H1 (cell line): ENCODE results near the gene RELA. TPM values are rescaled to one million over a fixed set of nuclear protein-coding genes. Genes with fewer than 3 reads are reported as not detected.

Source experiments
- CTCF ChIA-PET: fragments of 300-600 bp; sonication (Branson Sonifier 250); formaldehyde crosslinking; loops from one replicate; lab custom pipeline; 2021; ENCODE audit not compliant: partially characterized antibody; lab: Charles Lee
- POLR2A ChIA-PET: fragments of 300-600 bp; sonication (Branson Sonifier 250); formaldehyde crosslinking; loops from one replicate; lab custom pipeline; 2021; ENCODE audit warnings: inconsistent platforms; ENCODE audit not compliant: partially characterized antibody; lab: Charles Lee
- DNase-seq, 2 experiments: peaks; one replicate each; pipeline versions ENCODE4 v3.0.0 to v3.0.0-alpha.2; 2010 to 2022; ENCODE audit warnings: low spot score in 2 of 2, low read depth in 1 of 2, mixed read lengths in 1 of 2
- FAIRE-seq: peaks from 2 replicates; lab custom pipeline; 2011; peaks lifted over from hg19 to GRCh38; lab: Jason Lieb, UNC
- H2AFZ ChIP-seq: 2 replicates; pipeline ENCODE4 v1.8.1; 2012; ENCODE audit warnings: low read length, inconsistent platforms
- H2AK5ac ChIP-seq: 2 replicates; pipeline ENCODE4 v1.6.1; 2013; ENCODE audit warnings: low read depth, low read length
- H2BK120ac ChIP-seq: replicated peaks from 2 replicates; pipeline ENCODE3; 2013; ENCODE audit warnings: low read depth, low read length, inconsistent platforms
- H2BK12ac ChIP-seq: 2 replicates; pipeline ENCODE4 v1.6.1; 2013; ENCODE audit warnings: low read depth, low read length
- H2BK15ac ChIP-seq: 2 replicates; pipeline ENCODE4 v1.6.1; 2013; ENCODE audit warnings: low read length
- H2BK20ac ChIP-seq: 2 replicates; pipeline ENCODE4 v1.6.1; 2013; ENCODE audit warnings: low read length
- H2BK5ac ChIP-seq: 2 replicates; pipeline ENCODE4 v1.6.1; 2013; ENCODE audit warnings: low read depth, low read length
- H3K14ac ChIP-seq: 2 replicates; pipeline ENCODE4 v1.6.1; 2013; ENCODE audit warnings: inconsistent platforms; ENCODE audit not compliant: insufficient read length
- H3K18ac ChIP-seq: 2 replicates; pipeline ENCODE4 v1.6.1; 2013; ENCODE audit warnings: low read length; ENCODE audit errors: extremely low read depth
- H3K23ac ChIP-seq: 2 replicates; pipeline ENCODE4 v1.6.1; 2013; ENCODE audit warnings: inconsistent platforms; ENCODE audit not compliant: insufficient read length
- H3K23me2 ChIP-seq: 2 replicates; pipeline ENCODE4 v1.6.1; 2013; ENCODE audit warnings: low read depth, low read length
- H3K27ac ChIP-seq: 2 replicates; pipeline ENCODE4 v1.6.1; 2011; ENCODE audit warnings: low read depth, low read length, inconsistent platforms
- H3K27me3 ChIP-seq, 4 experiments: replicated peaks in 1 of 4; 1 replicate in 1 of 4; 2 replicates in 3 of 4; pipeline versions ENCODE4 v1.6.1 to v1.8.1; 2011 to 2013; ENCODE audit warnings: low read length in 3 of 4, mild to moderate bottlenecking in 3 of 4, inconsistent platforms in 2 of 4, mixed read lengths in 2 of 4, moderate library complexity in 1 of 4; ENCODE audit not compliant: control insufficient read depth in 3 of 4, insufficient read depth in 3 of 4; ENCODE audit errors: extremely low read depth in 1 of 4
- H3K36me3 ChIP-seq, 4 experiments: 2 replicates each; pipeline versions ENCODE4 v1.6.1 to v1.8.1; 2011 to 2013; ENCODE audit warnings: mild to moderate bottlenecking in 4 of 4, low read length in 3 of 4, moderate library complexity in 2 of 4, control low read depth in 1 of 4, inconsistent platforms in 1 of 4; ENCODE audit not compliant: insufficient read depth in 4 of 4, control insufficient read depth in 2 of 4
- H3K4ac ChIP-seq: replicated peaks from 2 replicates; pipeline ENCODE3; 2013; ENCODE audit warnings: low read length, low read depth, mixed read lengths, inconsistent platforms; ENCODE audit not compliant: insufficient read length
- H3K4me1 ChIP-seq, 4 experiments: replicated peaks in 1 of 4; 1 replicate in 1 of 4; 2 replicates in 3 of 4; pipeline versions ENCODE4 v1.6.1 to v1.8.1; 2011 to 2013; ENCODE audit warnings: low read length in 3 of 4, inconsistent platforms in 2 of 4, mixed read lengths in 1 of 4; ENCODE audit not compliant: insufficient read depth in 4 of 4, control insufficient read depth in 3 of 4
- H3K4me2 ChIP-seq, 2 experiments: 2 replicates each; pipeline versions ENCODE4 v1.6.1 to v1.8.1; 2011 to 2013; ENCODE audit warnings: low read depth in 2 of 2, low read length in 2 of 2, control low read depth in 1 of 2, inconsistent platforms in 1 of 2, mild to moderate bottlenecking in 1 of 2; ENCODE audit not compliant: insufficient read depth in 1 of 2
- H3K4me3 ChIP-seq, 4 experiments: fragments of 200-600, 300-600 bp in 1 of 4; sonication (generic), shearing (Covaris generic), sonication (Bioruptor Twin) in 1 of 4; 2 replicates each; pipeline versions ENCODE4 v1.5.1 to v1.8.1; 2011 to 2016; ENCODE audit warnings: low read length in 4 of 4, low read depth in 3 of 4, control low read depth in 2 of 4, inconsistent platforms in 2 of 4, mild to moderate bottlenecking in 2 of 4, mixed read lengths in 1 of 4, moderate library complexity in 1 of 4; ENCODE audit not compliant: insufficient read depth in 2 of 4; ENCODE audit errors: extremely low read depth in 1 of 4
- H3K56ac ChIP-seq: replicated peaks from 2 replicates; pipeline ENCODE3; 2013; ENCODE audit warnings: low read depth, mild to moderate bottlenecking, mixed read lengths, low read length, inconsistent platforms; ENCODE audit not compliant: insufficient read length
- H3K79me1 ChIP-seq: 2 replicates; pipeline ENCODE4 v1.6.1; 2013; ENCODE audit warnings: low read depth, low read length, control low read depth
- H3K79me2 ChIP-seq, 2 experiments: 2 replicates each; pipeline versions ENCODE4 v1.6.1 to v1.8.1; 2012 to 2013; ENCODE audit warnings: low read length in 2 of 2, mild to moderate bottlenecking in 2 of 2, inconsistent platforms in 1 of 2; ENCODE audit not compliant: insufficient read depth in 2 of 2, control insufficient read depth in 1 of 2
- H3K9ac ChIP-seq, 4 experiments: replicated peaks in 1 of 4; 1 replicate in 1 of 4; 2 replicates in 3 of 4; pipeline versions ENCODE4 v1.6.1 to v1.8.1; 2011 to 2013; ENCODE audit warnings: low read depth in 3 of 4, low read length in 3 of 4, control low read depth in 2 of 4, mild to moderate bottlenecking in 2 of 4, moderate library complexity in 2 of 4, inconsistent platforms in 1 of 4; ENCODE audit errors: extremely low read depth in 1 of 4
- H3K9me3 ChIP-seq, 2 experiments: 2 replicates each; pipeline versions ENCODE4 v1.6.1 to v1.8.1; 2012 to 2013; ENCODE audit warnings: mild to moderate bottlenecking in 2 of 2, moderate library complexity in 2 of 2, control low read depth in 1 of 2, inconsistent platforms in 1 of 2, low read depth in 1 of 2, low read length in 1 of 2, mixed read lengths in 1 of 2; ENCODE audit not compliant: insufficient read depth in 2 of 2
- H4K20me1 ChIP-seq, 2 experiments: replicated peaks in 1 of 2; 2 replicates each; pipeline versions ENCODE3 to v1.8.1; 2011 to 2013; ENCODE audit warnings: inconsistent platforms in 2 of 2, low read length in 2 of 2, mild to moderate bottlenecking in 1 of 2; ENCODE audit not compliant: insufficient read depth in 2 of 2, control insufficient read depth in 1 of 2
- H4K5ac ChIP-seq: 2 replicates; pipeline ENCODE4 v1.6.1; 2013; ENCODE audit warnings: low read length, low read depth, mixed read lengths, inconsistent platforms; ENCODE audit not compliant: insufficient read length
- H4K8ac ChIP-seq: 2 replicates; pipeline ENCODE4 v1.8.0; 2013; ENCODE audit warnings: mild to moderate bottlenecking, moderate library complexity, low read length, inconsistent platforms; ENCODE audit not compliant: insufficient read depth; ENCODE audit errors: extremely low read depth
- H4K91ac ChIP-seq: replicated peaks from 2 replicates; pipeline ENCODE3; 2013; ENCODE audit warnings: low read length, mixed read lengths, inconsistent platforms; ENCODE audit not compliant: insufficient read length
- BRCA1 ChIP-seq: IDR thresholded peaks from 2 replicates; pipeline ENCODE4 v1.6.1; 2012; ENCODE audit warnings: low read depth, low read length, improper control_type of control experiment
- CEBPB ChIP-seq: IDR thresholded peaks from 2 replicates; pipeline ENCODE4 v1.6.1; 2012; ENCODE audit warnings: low read depth, low read length
- EZH2 ChIP-seq: fragments of 200-600 bp; sonication (generic); IDR thresholded peaks from 2 replicates; pipeline ENCODE4 v1.7.1; 2012; ENCODE audit warnings: low read depth, mild to moderate bottlenecking, moderate library complexity, low read length, inconsistent platforms; ENCODE audit not compliant: severe bottlenecking
- GTF2F1 ChIP-seq: IDR thresholded peaks from 2 replicates; pipeline ENCODE4 v1.6.1; 2012; ENCODE audit warnings: low read depth, low read length, improper control_type of control experiment, borderline replicate concordance
- HDAC2 ChIP-seq, 2 experiments: fragments of 300-600 bp in 1 of 2; sonication (generic) in 1 of 2; IDR thresholded peaks; 2 replicates each; pipeline ENCODE4 v1.6.1; 2011 to 2012; ENCODE audit warnings: low read depth in 2 of 2, low read length in 2 of 2, mild to moderate bottlenecking in 2 of 2, moderate library complexity in 2 of 2, borderline replicate concordance in 1 of 2, inconsistent platforms in 1 of 2
- NANOG ChIP-seq: IDR thresholded peaks from 2 replicates; pipeline ENCODE4 v1.6.1; 2011; ENCODE audit warnings: low read length, low read depth, mild to moderate bottlenecking, inconsistent platforms; ENCODE audit not compliant: insufficient read depth, poor library complexity, severe bottlenecking
- POU5F1 ChIP-seq: IDR thresholded peaks from 2 replicates; pipeline ENCODE4 v1.6.1; 2011; ENCODE audit warnings: low read depth, mild to moderate bottlenecking, low read length, moderate library complexity
- TAF7 ChIP-seq: optimal IDR thresholded peaks from 2 replicates; pipeline ENCODE3; 2011; ENCODE audit warnings: low read depth, mild to moderate bottlenecking, inconsistent platforms, low read length, moderate library complexity, borderline replicate concordance
- WGBS, 2 experiments: shearing (Covaris generic) in 1 of 2; methylation state at CpG; one replicate each; pipeline versions ENCODE4 v1.1.6 to v1.1.7; 2013 to 2015; ENCODE audit warnings: low lambda C conversion rate in 2 of 2, mixed read lengths in 2 of 2, inconsistent platforms in 1 of 2, low coverage in 1 of 2, missing lambda C conversion rate in 1 of 2; ENCODE audit not compliant: insufficient replicate concordance in 2 of 2, insufficient coverage in 1 of 2, insufficient read length in 1 of 2; ENCODE audit errors: extremely low coverage in 1 of 2, missing lambda C conversion rate in 1 of 2; 5-methylcytosine and 5-hydroxymethylcytosine counted together
- polyA plus RNA-seq, 7 experiments: library from polyadenylated mRNA; depleted of rRNA in 3 of 7; stranded (reverse) in 5 of 7; unstranded in 2 of 7; fragments of >200 nt in 5 of 7; fragments of 200-250 nt in 2 of 7; gene quantifications; 1 replicate in 5 of 7; 2 replicates in 1 of 7; 4 replicates in 1 of 7; pipeline versions ENCODE4 v1.2.1 to v1.2.3, GENCODE V29; 2011 to 2013; ENCODE audit warnings: missing spikeins in 2 of 7, mixed read lengths in 2 of 7
- total RNA-seq: library from RNA; stranded (reverse); fragmentation: NEBNext Ultra II Directional; extraction: Animal tissue kit (Norgen Biotek cat#: 25700); gene quantifications from 2 replicates; pipeline ENCODE4 v1.2.1, GENCODE V29; 2021

RELA gene
- total and polyA plus RNA-seq, 2 of the 8 experiments (the other 6 are each of a cell fraction or from before 2014, with no cell fraction given): 21.9 to 27.5 TPM

GRCh38 chr11:65672982-65673381, 10.3 kb upstream of the RELA start:
- 85% methylated on average over 2 of the region's 2 CpGs; no CpG with 5 or more reads in 1 of the 2 experiments for WGBS, 2 experiments
- Histone ChIP-seq H2BK20ac (no peak overlapping the region), H3K4me1 (no peaks in the 10 kb centered on the region), H3K4me3 (no peak overlapping the region), H4K8ac (no peak overlapping the region), H4K5ac (no peak overlapping the region), H2BK12ac (no peak overlapping the region), H2AFZ (no peak overlapping the region), H3K4me2 (no peak overlapping the region), H3K9me3 (no peaks in the 10 kb centered on the region), H3K56ac (no peak overlapping the region), H4K91ac (no peak overlapping the region), H3K9ac (no peak overlapping the region), H3K23me2 (no peaks in the 10 kb centered on the region), H2BK15ac (no peak overlapping the region), H2AK5ac (no peak overlapping the region), H3K79me2 (no peaks in the 10 kb centered on the region), H3K27me3 (no peaks in the 10 kb centered on the region), H3K36me3 (no peaks in the 10 kb centered on the region), H3K14ac (no peak overlapping the region), H3K27ac (no peak overlapping the region), H2BK120ac (no peak overlapping the region), H2BK5ac (no peak overlapping the region), H3K18ac (no peak overlapping the region), H4K20me1 (no peaks in the 10 kb centered on the region), H3K23ac (no peak overlapping the region), H3K4ac (no peak overlapping the region), H3K79me1 (no peaks in the 10 kb centered on the region)
- FAIRE-seq (no peak), DNase-seq (no peak)
- POLR2A ChIA-PET: no interaction called here
- TF ChIP-seq GTF2F1 (no peak), POU5F1 (no peak), HDAC2 (IDR thresholded peaks at IDR 0.05; ENCODE audit: borderline replicate concordance in 1 of 2, low read depth in 2 of 2, low read length in 2 of 2) (no peak), TAF7 (no peak), EZH2 (no peak), CEBPB (no peak), BRCA1 (no peak), NANOG (no peak)
- CTCF ChIA-PET: interaction anchor here (0.6 to 1.9 kb wide), 2 partner anchors 46 to 66 kb away, joined by 3 to 5 read pairs; no protein-coding TSS in a partner anchor
